Tibial artery (tissue), 4 donors: ENCODE results near the gene HOXD10.
A peak's percentile ranks its signal among the peaks of the same experiment; 100 is the strongest.

Source experiments
- DNase-seq, 2 donors: peaks; one replicate each; pipeline ENCODE4 v3.0.0-alpha.2; 2019
- H3K27ac ChIP-seq, 2 donors: fragments of 200-600 bp; sonication (generic) in 1 of 2; 1 replicate in 1 of 2; 2 replicates in 1 of 2; pipeline ENCODE4 v1.5.1; 2018 to 2019; ENCODE audit warnings: mild to moderate bottlenecking in 1 of 2
- H3K27me3 ChIP-seq, 2 donors: fragments of 200-600 bp; sonication (generic) in 1 of 2; one replicate each; pipeline versions ENCODE4 v1.5.1 to v1.6.0; 2016 to 2019
- H3K36me3 ChIP-seq, 3 donors: fragments of 200-600 bp; sonication (generic) in 2 of 3; one replicate each; pipeline ENCODE4 v1.5.1; 2016 to 2019; ENCODE audit warnings: mild to moderate bottlenecking in 2 of 3
- H3K4me1 ChIP-seq, 4 donors: fragments of 200-600 bp; sonication (generic) in 2 of 4; 1 replicate in 3 of 4; 2 replicates in 1 of 4; pipeline ENCODE4 v1.5.1; 2016 to 2019
- H3K4me3 ChIP-seq, 2 donors: fragments of 200-600 bp; sonication (generic) in 1 of 2; 1 replicate in 1 of 2; 2 replicates in 1 of 2; pipeline ENCODE4 v1.5.1; 2018 to 2019; ENCODE audit warnings: mild to moderate bottlenecking in 2 of 2
- H3K9me3 ChIP-seq, 3 donors: fragments of 200-600 bp; sonication (generic) in 1 of 3; one replicate each; pipeline ENCODE4 v1.5.1; 2016 to 2019
- CTCF ChIP-seq, 2 experiments: fragments of 200-600 bp in 1 of 2; fragments of 450-650 bp in 1 of 2; IDR thresholded peaks; one replicate each; pipeline ENCODE4 v1.5.1; 2017 to 2019; ENCODE audit warnings: antibody characterized with exemption in 2 of 2, mild to moderate bottlenecking in 1 of 2, moderate library complexity in 1 of 2
- intact Hi-C: fragments of 100-400 bp; cut with DNase I; formaldehyde crosslinking; loops from one replicate; pipeline ENCODE4 v1.15.0; 2023; ENCODE audit warnings: low total_unique reads

The HOXD10 gene

GRCh38 chr2:176084611-176085119 is 31.9 kb upstream of the HOXD10 start:
- DNase-seq: no peak
- Histone ChIP-seq H3K36me3 (no peaks in the 10 kb centered on the region), H3K27me3 (peaks cover 21 to 99% of the 10 kb centered on the region in 2 donors), H3K4me3 (no peak overlapping the region), H3K27ac (no peak overlapping the region), H3K4me1 (peaks cover 0 to 59% (median 40%) of the 10 kb centered on the region in 4 donors), H3K9me3 (peaks cover 0 to 7% (median 0%) of the 10 kb centered on the region in 3 donors)
- TF ChIP-seq CTCF (IDR thresholded peaks at IDR 0.05): no peak
- intact Hi-C loops: no loop called here

- peaks cover 20 to 100% of the 10 kb centered on the region in 2 donors for H3K27me3 ChIP-seq
- H3K36me3 ChIP-seq: no peaks in the 10 kb centered on the region
- DNase-seq: no peak
- H3K27ac ChIP-seq: no peak overlapping the region
- H3K4me3 ChIP-seq: no peak overlapping the region
- peaks cover 0 to 53% (median 35%) of the 10 kb centered on the region in 4 donors for H3K4me1 ChIP-seq
- intact Hi-C loops: no loop called here
- peaks cover 0 to 7% (median 0%) of the 10 kb centered on the region in 3 donors for H3K9me3 ChIP-seq
- no peak for TF ChIP-seq CTCF (IDR thresholded peaks at IDR 0.05)
Observed at GRCh38 chr2:176085120-176085788, 31.3 kb upstream of the HOXD10 start.

GRCh38 chr2:176085861-176086771 is 30.5 kb upstream of the HOXD10 start:
- Histone ChIP-seq H3K36me3 (no peaks in the 10 kb centered on the region), H3K9me3 (peaks cover 0 to 7% (median 0%) of the 10 kb centered on the region in 3 donors), H3K4me3 (peak overlapping the region in 1 of 2 donors; percentile 15), H3K27ac (no peak overlapping the region), H3K4me1 (peaks cover 0 to 47% (median 30%) of the 10 kb centered on the region in 4 donors), H3K27me3 (peaks cover 14 to 100% of the 10 kb centered on the region in 2 donors)
- peak in 1 of 2 donors; percentile 66 for DNase-seq
- peak; percentile 42 to 50 for TF ChIP-seq CTCF (IDR thresholded peaks at IDR 0.05)
- intact Hi-C loops: no loop called here

- Histone ChIP-seq H3K36me3 (no peaks in the 10 kb centered on the region), H3K9me3 (peaks cover 0 to 4% (median 0%) of the 10 kb centered on the region in 3 donors), H3K27ac (no peak overlapping the region), H3K27me3 (peaks cover 15 to 100% of the 10 kb centered on the region in 2 donors), H3K4me3 (no peak overlapping the region), H3K4me1 (peaks cover 0 to 47% (median 36%) of the 10 kb centered on the region in 4 donors)
- no peak for TF ChIP-seq CTCF (IDR thresholded peaks at IDR 0.05)
- DNase-seq: peak in 1 of 2 donors; percentile 54
- intact Hi-C loops: loop anchor here (2.0 kb wide), 1 partner anchor 399 kb away; no protein-coding TSS in a partner anchor
Observed at GRCh38 chr2:176087330-176088047, 29.1 kb upstream of the HOXD10 start.
